Gastrocnemius medialis (tissue), 4 donors: Measurements from ENCODE around the gene KANSL1.

ENCODE experiments used
- CTCF ChIP-seq, 5 experiments: fragments of 450-650 bp in 3 of 5; fragments of 200-600 bp in 2 of 5; sonication (generic) in 2 of 5; IDR thresholded peaks in 4 of 5; conservative IDR thresholded peaks in 1 of 5; 1 replicate in 4 of 5; 2 replicates in 1 of 5; pipeline ENCODE4 v1.5.1; 2016 to 2019; ENCODE audit warnings: antibody characterized with exemption in 5 of 5, mild to moderate bottlenecking in 3 of 5, moderate library complexity in 3 of 5
- POLR2A ChIP-seq, 2 donors: fragments of 450-650 bp; IDR thresholded peaks; one replicate each; pipeline ENCODE4 v1.6.1; 2017; ENCODE audit warnings: antibody characterized with exemption in 2 of 2, mild to moderate bottlenecking in 2 of 2, moderate library complexity in 2 of 2

- TF ChIP-seq CTCF (IDR thresholded peaks at IDR 0.05 in 4 of 5, conservative IDR thresholded peaks at IDR 0.05 in 1 of 5): peak; percentile 86 to 97 (median 96)
- TF ChIP-seq POLR2A (IDR thresholded peaks at IDR 0.05): no peak
Observed at GRCh38 chr17:46002311-46002972, 190.8 kb downstream of the KANSL1 start.
